ENCODE results near the gene KCND2. TPM values are rescaled to one million over a fixed set of nuclear protein-coding genes. Genes with fewer than 3 reads are reported as not detected.

The KCND2 gene
- total RNA-seq, 1 experiment from 2014 or later: not detected

- no peaks in the 10 kb centered on the region for H3K4me1 ChIP-seq (ENCODE audit: control insufficient read depth, insufficient read depth, low read length)
- ATAC-seq (no peak), DNase-seq (ENCODE audit: low read depth, low spot score) (no peak)
- H3K27ac ChIP-seq (ENCODE audit: low read length): no peak overlapping the region
- CTCF ChIA-PET: no interaction called here
- no peaks in the 10 kb centered on the region for H3K36me3 ChIP-seq (ENCODE audit: control insufficient read depth, insufficient read depth, low read length)
- no peaks in the 10 kb centered on the region for H3K9me3 ChIP-seq (ENCODE audit: control insufficient read depth, insufficient read depth, low read depth, low read length)
- in situ Hi-C loops (cut with HindIII; ENCODE audit: low pct_unique_long_range_greater_than_20kb, low sequenced_read_pairs) (no loop called here), intact Hi-C loops (cut with micrococcal nuclease; ENCODE audit: unreplicated experiment) (no loop called here)
- no peaks in the 10 kb centered on the region for H3K27me3 ChIP-seq (ENCODE audit: control insufficient read depth, insufficient read depth, low read length)
- TF ChIP-seq, protein P1, sequence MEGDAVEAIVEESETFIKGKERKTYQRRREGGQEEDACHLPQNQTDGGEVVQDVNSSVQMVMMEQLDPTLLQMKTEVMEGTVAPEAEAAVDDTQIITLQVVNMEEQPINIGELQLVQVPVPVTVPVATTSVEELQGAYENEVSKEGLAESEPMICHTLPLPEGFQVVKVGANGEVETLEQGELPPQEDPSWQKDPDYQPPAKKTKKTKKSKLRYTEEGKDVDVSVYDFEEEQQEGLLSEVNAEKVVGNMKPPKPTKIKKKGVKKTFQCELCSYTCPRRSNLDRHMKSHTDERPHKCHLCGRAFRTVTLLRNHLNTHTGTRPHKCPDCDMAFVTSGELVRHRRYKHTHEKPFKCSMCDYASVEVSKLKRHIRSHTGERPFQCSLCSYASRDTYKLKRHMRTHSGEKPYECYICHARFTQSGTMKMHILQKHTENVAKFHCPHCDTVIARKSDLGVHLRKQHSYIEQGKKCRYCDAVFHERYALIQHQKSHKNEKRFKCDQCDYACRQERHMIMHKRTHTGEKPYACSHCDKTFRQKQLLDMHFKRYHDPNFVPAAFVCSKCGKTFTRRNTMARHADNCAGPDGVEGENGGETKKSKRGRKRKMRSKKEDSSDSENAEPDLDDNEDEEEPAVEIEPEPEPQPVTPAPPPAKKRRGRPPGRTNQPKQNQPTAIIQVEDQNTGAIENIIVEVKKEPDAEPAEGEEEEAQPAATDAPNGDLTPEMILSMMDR (IDR thresholded peaks at IDR 0.05): no peak
- TF ChIP-seq, protein P2, sequence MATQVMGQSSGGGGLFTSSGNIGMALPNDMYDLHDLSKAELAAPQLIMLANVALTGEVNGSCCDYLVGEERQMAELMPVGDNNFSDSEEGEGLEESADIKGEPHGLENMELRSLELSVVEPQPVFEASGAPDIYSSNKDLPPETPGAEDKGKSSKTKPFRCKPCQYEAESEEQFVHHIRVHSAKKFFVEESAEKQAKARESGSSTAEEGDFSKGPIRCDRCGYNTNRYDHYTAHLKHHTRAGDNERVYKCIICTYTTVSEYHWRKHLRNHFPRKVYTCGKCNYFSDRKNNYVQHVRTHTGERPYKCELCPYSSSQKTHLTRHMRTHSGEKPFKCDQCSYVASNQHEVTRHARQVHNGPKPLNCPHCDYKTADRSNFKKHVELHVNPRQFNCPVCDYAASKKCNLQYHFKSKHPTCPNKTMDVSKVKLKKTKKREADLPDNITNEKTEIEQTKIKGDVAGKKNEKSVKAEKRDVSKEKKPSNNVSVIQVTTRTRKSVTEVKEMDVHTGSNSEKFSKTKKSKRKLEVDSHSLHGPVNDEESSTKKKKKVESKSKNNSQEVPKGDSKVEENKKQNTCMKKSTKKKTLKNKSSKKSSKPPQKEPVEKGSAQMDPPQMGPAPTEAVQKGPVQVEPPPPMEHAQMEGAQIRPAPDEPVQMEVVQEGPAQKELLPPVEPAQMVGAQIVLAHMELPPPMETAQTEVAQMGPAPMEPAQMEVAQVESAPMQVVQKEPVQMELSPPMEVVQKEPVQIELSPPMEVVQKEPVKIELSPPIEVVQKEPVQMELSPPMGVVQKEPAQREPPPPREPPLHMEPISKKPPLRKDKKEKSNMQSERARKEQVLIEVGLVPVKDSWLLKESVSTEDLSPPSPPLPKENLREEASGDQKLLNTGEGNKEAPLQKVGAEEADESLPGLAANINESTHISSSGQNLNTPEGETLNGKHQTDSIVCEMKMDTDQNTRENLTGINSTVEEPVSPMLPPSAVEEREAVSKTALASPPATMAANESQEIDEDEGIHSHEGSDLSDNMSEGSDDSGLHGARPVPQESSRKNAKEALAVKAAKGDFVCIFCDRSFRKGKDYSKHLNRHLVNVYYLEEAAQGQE (IDR thresholded peaks at IDR 0.05; ENCODE audit: insufficient read depth in 1 of 2, low read depth in 2 of 2, low read length in 1 of 2): no peak
- TF ChIP-seq SIN3A (IDR thresholded peaks at IDR 0.05; ENCODE audit: borderline replicate concordance, insufficient read depth, low read depth, low read length): no peak
- TF ChIP-seq TCF7L2 (IDR thresholded peaks at IDR 0.05; ENCODE audit: low read depth, low read length): no peak
- no peak for TF ChIP-seq POLR2AphosphoS5 (IDR thresholded peaks at IDR 0.05; ENCODE audit: low read depth, low read length)
- POLR2A ChIA-PET: no interaction called here
- no peak overlapping the region for H3K4me3 ChIP-seq (ENCODE audit: low read depth in 2 of 2, low read length in 2 of 2)
- no TSS peak for BruUV-seq (replicated peaks)
Observed at GRCh38 chr7:120480930-120481329, 208.0 kb downstream of the KCND2 start.

DNA sequence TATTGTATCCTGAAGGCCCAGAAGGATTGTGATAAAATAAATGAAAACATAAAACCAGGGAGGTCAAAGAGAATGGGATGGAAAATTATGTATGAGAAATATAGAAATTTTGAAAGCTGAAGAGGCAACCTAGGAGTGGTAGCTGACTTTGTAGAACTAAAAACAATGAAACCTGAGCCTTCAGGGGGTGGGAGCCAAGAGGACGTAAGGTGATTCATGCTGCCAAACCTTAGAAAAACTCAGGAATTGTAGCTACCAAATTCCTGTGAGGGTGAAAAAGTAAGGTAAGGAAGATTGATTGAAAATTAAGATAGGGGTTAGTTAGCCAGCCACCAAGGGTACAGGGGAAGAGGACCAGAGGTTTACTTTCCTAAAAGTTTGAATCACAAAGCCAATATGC lies 213.2 kb downstream of the KCND2 start:
- no peak for DNase-seq (ENCODE audit: low read depth, low spot score)
- Histone ChIP-seq H3K36me3 (ENCODE audit: control insufficient read depth, insufficient read depth, low read length) (no peaks in the 10 kb centered on the region), H3K4me1 (ENCODE audit: control insufficient read depth, insufficient read depth, low read length) (no peaks in the 10 kb centered on the region), H3K9me3 (ENCODE audit: control insufficient read depth, insufficient read depth, low read depth, low read length) (no peaks in the 10 kb centered on the region), H3K4me3 (ENCODE audit: low read depth in 2 of 2, low read length in 2 of 2) (no peak overlapping the region), H3K27me3 (ENCODE audit: control insufficient read depth, insufficient read depth, low read length) (no peaks in the 10 kb centered on the region), H3K27ac (ENCODE audit: low read length) (no peak overlapping the region)
- TF ChIP-seq POLR2AphosphoS5 (IDR thresholded peaks at IDR 0.05; ENCODE audit: low read depth, low read length): no peak
- TF ChIP-seq, protein P1 (IDR thresholded peaks at IDR 0.05): no peak
- no peak for TF ChIP-seq TCF7L2 (IDR thresholded peaks at IDR 0.05; ENCODE audit: low read depth, low read length)
- TF ChIP-seq SIN3A (IDR thresholded peaks at IDR 0.05; ENCODE audit: borderline replicate concordance, insufficient read depth, low read depth, low read length): no peak
- TF ChIP-seq, protein P2 (IDR thresholded peaks at IDR 0.05; ENCODE audit: insufficient read depth in 1 of 2, low read depth in 2 of 2, low read length in 1 of 2): no peak
- no TSS peak for BruUV-seq (replicated peaks)
- intact Hi-C loops (cut with micrococcal nuclease; ENCODE audit: unreplicated experiment): no loop called here
- ChIA-PET POLR2A (no interaction called here), CTCF (no interaction called here)
- ATAC-seq: no peak
- in situ Hi-C loops (cut with HindIII; ENCODE audit: low pct_unique_long_range_greater_than_20kb, low sequenced_read_pairs): no loop called here

All from Panc1 (cell line).